Neural progenitor cell (in vitro differentiated cells): ENCODE results near the gene HOXD12.

Experiments used
- CTCF ChIP-seq: fragments of 200-600 bp; sonication (generic); IDR thresholded peaks from 2 replicates; pipeline ENCODE4 v1.5.1; 2017; ENCODE audit warnings: antibody characterized with exemption, mild to moderate bottlenecking
- EZH2 ChIP-seq: fragments of 200-600 bp; sonication (generic); IDR thresholded peaks from 2 replicates; pipeline ENCODE4 v1.6.1; 2017; ENCODE audit warnings: antibody characterized with exemption, mild to moderate bottlenecking, moderate library complexity
- EZH2phosphoT487 ChIP-seq: fragments of 200-600 bp; sonication (generic); IDR thresholded peaks from 2 replicates; pipeline ENCODE4 v1.6.1; 2017; ENCODE audit warnings: antibody characterized with exemption

GRCh38 chr2:176079831-176080539 is 19.6 kb upstream of the HOXD12 start:
- TF ChIP-seq CTCF, result peak; percentile 96
- TF ChIP-seq EZH2phosphoT487, result peak; percentile 5
- TF ChIP-seq EZH2, result no peak
